Smooth muscle cell (in vitro differentiated cells): ENCODE results near the gene GNLY. TPM values are rescaled to one million over a fixed set of nuclear protein-coding genes. Genes with fewer than 3 reads are reported as not detected.

Experiments
- DNase-seq: peaks from one replicate; lab custom pipeline; 2025; ENCODE audit not compliant: unreplicated experiment; lab: John Stamatoyannopoulos, UW
- H2AFZ ChIP-seq: fragments of 200-600 bp; sonication (generic); 2 replicates; pipeline ENCODE4 v1.6.0; 2016; ENCODE audit warnings: antibody characterized with exemption, low read depth, mild to moderate bottlenecking
- H3F3A ChIP-seq: fragments of 200-600 bp; sonication (generic); 2 replicates; pipeline ENCODE4 v1.6.0; 2017; ENCODE audit warnings: antibody characterized with exemption, low read depth
- H3K27ac ChIP-seq: fragments of 200-600 bp; sonication (generic); 2 replicates; pipeline ENCODE4 v1.5.1; 2016; ENCODE audit warnings: low read depth, mild to moderate bottlenecking
- H3K27me3 ChIP-seq: fragments of 200-600 bp; sonication (generic); 2 replicates; pipeline ENCODE4 v1.6.1; 2016; ENCODE audit warnings: low read depth, mild to moderate bottlenecking
- H3K36me3 ChIP-seq: fragments of 200-600 bp; sonication (generic); 2 replicates; pipeline ENCODE4 v1.5.1; 2016; ENCODE audit warnings: low read depth
- H3K4me1 ChIP-seq: fragments of 200-600 bp; sonication (generic); 2 replicates; pipeline ENCODE4 v1.5.1; 2016; ENCODE audit warnings: low read depth
- H3K4me2 ChIP-seq: fragments of 200-600 bp; sonication (generic); 2 replicates; pipeline ENCODE4 v1.6.0; 2016; ENCODE audit warnings: mild to moderate bottlenecking
- H3K4me3 ChIP-seq: fragments of 200-600 bp; sonication (generic); 2 replicates; pipeline ENCODE4 v1.5.1; 2016; ENCODE audit warnings: mild to moderate bottlenecking
- H3K79me2 ChIP-seq: fragments of 200-600 bp; sonication (generic); 2 replicates; pipeline ENCODE4 v1.6.0; 2016; ENCODE audit warnings: low read depth, mild to moderate bottlenecking
- H3K9ac ChIP-seq: fragments of 200-600 bp; sonication (generic); 2 replicates; pipeline ENCODE4 v1.6.0; 2016; ENCODE audit warnings: low read depth
- H3K9me3 ChIP-seq: fragments of 200-600 bp; sonication (generic); replicated peaks from 2 replicates; pipeline ENCODE4 v1.5.1; 2016; ENCODE audit warnings: low read depth
- H4K20me1 ChIP-seq: fragments of 200-600 bp; sonication (generic); 2 replicates; pipeline ENCODE4 v1.6.0; 2016; ENCODE audit warnings: low read depth
- CTCF ChIP-seq: fragments of 200-600 bp; sonication (generic); IDR thresholded peaks from 2 replicates; pipeline ENCODE4 v1.5.1; 2017; ENCODE audit warnings: borderline replicate concordance, mild to moderate bottlenecking, antibody characterized with exemption; ENCODE audit not compliant: insufficient read depth, poor library complexity, severe bottlenecking
- WGBS: methylation state at CpG from one replicate; pipeline ENCODE4 v1.1.7; 2016; ENCODE audit warnings: low lambda C conversion rate; 5-methylcytosine and 5-hydroxymethylcytosine counted together
- polyA plus RNA-seq: library from polyadenylated mRNA; unstranded; fragments of >200 nt; fragmentation: Nextera tagmentation; extraction: Ambion mirVana; gene quantifications from 2 replicates; pipeline ENCODE4 v1.2.1, GENCODE V29; 2016
- total RNA-seq: library from RNA; depleted of rRNA; stranded (reverse); fragments of >200 nt; gene quantifications from 2 replicates; pipeline ENCODE4 v1.2.3, GENCODE V29; 2014

GNLY gene
- total and polyA plus RNA-seq, 2 experiments from 2014 or later = not detected

GRCh38 chr2:85729825-85730510 is 35.8 kb downstream of the GNLY start:
- 92% methylated on average over 10 of the region's 10 CpGs for WGBS

GRCh38 chr2:85730686-85731230 is 36.6 kb downstream of the GNLY start:
- Histone ChIP-seq H3K4me2 (no peak overlapping the region), H3K27me3 (no peaks in the 10 kb centered on the region), H3K27ac (no peak overlapping the region), H3K4me1 (no peaks in the 10 kb centered on the region), H3K9me3 (no peaks in the 10 kb centered on the region), H2AFZ (no peak overlapping the region), H3K79me2 (no peaks in the 10 kb centered on the region), H4K20me1 (no peaks in the 10 kb centered on the region), H3F3A (no peaks in the 10 kb centered on the region), H3K36me3 (no peaks in the 10 kb centered on the region), H3K9ac (no peak overlapping the region), H3K4me3 (no peak overlapping the region)
- 91% methylated on average over 10 of the region's 10 CpGs for WGBS
- no peak for TF ChIP-seq CTCF
- no peak for DNase-seq

More at GRCh38 chr2:85729825-85730510, 35.8 kb downstream of the GNLY start:
- no peaks in the 10 kb centered on the region for H3F3A ChIP-seq
- no peak for DNase-seq
- H3K27me3 ChIP-seq = no peaks in the 10 kb centered on the region
- H3K9me3 ChIP-seq = no peaks in the 10 kb centered on the region
- no peak overlapping the region for H2AFZ ChIP-seq
- no peak overlapping the region for H3K4me3 ChIP-seq
- H3K79me2 ChIP-seq = no peaks in the 10 kb centered on the region
- H3K4me1 ChIP-seq = no peaks in the 10 kb centered on the region
- no peak overlapping the region for H3K9ac ChIP-seq
- no peak overlapping the region for H3K27ac ChIP-seq
- H3K4me2 ChIP-seq = no peak overlapping the region
- H3K36me3 ChIP-seq = no peaks in the 10 kb centered on the region
- TF ChIP-seq CTCF = no peak
- H4K20me1 ChIP-seq = no peaks in the 10 kb centered on the region

GRCh38 chr2:85731606-85732005 is 37.4 kb downstream of the GNLY start:
- Histone ChIP-seq H3K9ac (no peak overlapping the region), H3K4me2 (no peak overlapping the region), H3F3A (no peaks in the 10 kb centered on the region), H3K27ac (no peak overlapping the region), H3K36me3 (no peaks in the 10 kb centered on the region), H3K4me1 (no peaks in the 10 kb centered on the region), H4K20me1 (no peaks in the 10 kb centered on the region), H2AFZ (no peak overlapping the region), H3K79me2 (no peaks in the 10 kb centered on the region), H3K9me3 (no peaks in the 10 kb centered on the region), H3K27me3 (no peaks in the 10 kb centered on the region), H3K4me3 (no peak overlapping the region)
- DNase-seq = no peak
- no peak for TF ChIP-seq CTCF
- WGBS = 95% methylated on average over 3 of the region's 3 CpGs
